GM18502 (cell line): ENCODE measurements around the gene MGLL.

Source experiments
- ATAC-seq: cut with Tn5 transposase; IDR thresholded peaks from one replicate; pipeline ENCODE4 v1.9.1; 2021; ENCODE audit warnings: mild to moderate bottlenecking; ENCODE audit not compliant: unreplicated experiment, poor library complexity

MGLL gene

GRCh38 chr3:127732303-127732702 is 90.0 kb downstream of the MGLL start:
- ATAC-seq = no peak

- ATAC-seq = no peak
These were observed 90.6 kb downstream of the MGLL start for GRCh38 chr3:127731546-127732289.

GRCh38 chr3:127730666-127731295 is 91.5 kb downstream of the MGLL start:
- ATAC-seq = no peak

- ATAC-seq = no peak
These were observed 92.1 kb downstream of the MGLL start for GRCh38 chr3:127730171-127730570.

GRCh38 chr3:127729556-127730056 is 92.7 kb downstream of the MGLL start:
- ATAC-seq = no peak

GRCh38 chr3:127728417-127729015 is 93.8 kb downstream of the MGLL start:
- no peak for ATAC-seq

GRCh38 chr3:127726894-127727293 is 95.4 kb downstream of the MGLL start:
- no peak for ATAC-seq

- no peak for ATAC-seq
These were observed 99.2 kb downstream of the MGLL start for GRCh38 chr3:127723011-127723567.

- no peak for ATAC-seq
These were observed 100.1 kb downstream of the MGLL start for GRCh38 chr3:127722091-127722784.

- ATAC-seq = no peak
These were observed 101.1 kb downstream of the MGLL start for GRCh38 chr3:127720985-127721935.

- ATAC-seq = no peak
These were observed 102.0 kb downstream of the MGLL start for GRCh38 chr3:127720161-127720823.

GRCh38 chr3:127719369-127719768 is 102.9 kb downstream of the MGLL start:
- ATAC-seq = no peak

GRCh38 chr3:127718916-127719290 is 103.4 kb downstream of the MGLL start:
- no peak for ATAC-seq

GRCh38 chr3:127718245-127718915 is 103.9 kb downstream of the MGLL start:
- no peak for ATAC-seq

- no peak for ATAC-seq
These were observed 104.7 kb downstream of the MGLL start for GRCh38 chr3:127717357-127718244.

GRCh38 chr3:127716384-127716783 is 105.9 kb downstream of the MGLL start:
- no peak for ATAC-seq

- no peak for ATAC-seq
These were observed 106.8 kb downstream of the MGLL start for GRCh38 chr3:127715532-127715931.
